IPS-18c (cell line): ENCODE measurements around the gene SERINC4.

Source experiments
- H3K4me3 ChIP-seq: 2 replicates; pipeline ENCODE4 v1.7.0; 2013; ENCODE audit warnings: low read depth, mild to moderate bottlenecking, low read length, moderate library complexity; ENCODE audit not compliant: insufficient read depth
- H3K9me3 ChIP-seq: one replicate; pipeline ENCODE4 v1.6.1; 2013; ENCODE audit warnings: mild to moderate bottlenecking, low read length, moderate library complexity; ENCODE audit not compliant: control insufficient read depth, insufficient read depth

Gene SERINC4

GRCh38 chr15:43800286-43801141, 494 bp upstream of the SERINC4 start, which contains the start of gene HYPK:
HYPK (plus strand) TSS chr15:43800599; CDS start chr15:43800623, 24 bp downstream.
- Histone ChIP-seq H3K4me3 (peak within 1 kb of the TSS; percentile 99), H3K9me3 (no peaks in the 10 kb centered on the region)

DNA sequence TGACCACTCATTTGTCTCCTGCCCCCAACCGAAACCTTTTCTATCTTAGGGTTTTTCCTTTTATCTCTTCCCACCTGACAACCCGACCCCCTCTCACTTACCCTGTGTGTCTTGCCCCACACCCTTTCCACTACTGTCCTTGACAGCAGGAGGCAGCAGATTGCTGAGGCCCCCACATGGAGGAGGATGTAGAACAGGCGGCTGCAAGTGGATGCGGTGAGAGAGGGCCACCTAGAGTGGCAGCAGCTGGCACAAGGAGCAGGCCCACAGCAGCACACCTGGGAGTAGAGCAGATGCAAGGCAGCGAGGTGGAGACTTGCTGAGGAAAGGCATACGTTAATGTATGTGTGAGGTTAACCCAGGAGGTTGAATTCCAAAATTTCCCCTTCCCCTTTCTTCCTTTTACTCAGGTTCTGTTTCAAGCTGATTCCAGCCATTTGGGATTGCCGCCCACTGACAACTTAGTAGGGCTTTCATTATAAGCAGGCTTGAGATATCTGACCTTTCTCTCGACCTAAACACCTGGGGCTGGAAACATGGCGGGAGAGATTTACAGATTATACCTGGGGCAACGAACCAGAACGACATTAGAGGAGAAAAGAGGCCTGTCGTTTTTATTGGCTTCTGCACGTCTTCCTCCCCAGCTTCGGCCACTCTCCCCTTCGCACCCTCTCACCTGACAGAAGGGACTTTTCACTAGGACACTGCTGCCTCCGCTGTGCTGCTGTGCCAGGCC, 643 bp downstream of the SERINC4 start:
- Histone ChIP-seq H3K4me3 (no peak overlapping the region), H3K9me3 (no peaks in the 10 kb centered on the region)

DNA sequence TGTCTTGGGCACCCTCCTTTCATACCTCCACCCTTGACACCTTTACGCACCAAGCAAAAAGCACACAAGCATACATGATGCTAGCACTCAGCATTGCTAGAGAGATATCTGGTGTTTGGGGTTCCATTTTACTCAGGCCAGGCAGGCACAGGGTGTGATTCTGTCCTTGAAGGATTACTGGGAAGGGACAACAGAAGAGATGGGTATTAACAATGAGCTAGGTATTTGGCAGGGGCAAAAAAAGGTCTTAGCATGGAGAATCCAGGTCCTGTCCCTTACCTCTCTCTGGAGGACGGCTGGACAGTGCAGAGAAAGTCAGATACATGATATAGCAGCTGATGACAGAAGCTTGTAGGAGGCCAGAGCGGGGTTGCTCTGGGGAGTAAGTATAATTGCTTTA, 3.5 kb downstream of the SERINC4 start:
- Histone ChIP-seq H3K9me3 (no peaks in the 10 kb centered on the region), H3K4me3 (no peak overlapping the region)

- H3K9me3 ChIP-seq: no peaks in the 10 kb centered on the region
- H3K4me3 ChIP-seq: no peak overlapping the region
Measured at GRCh38 chr15:43795997-43796396, 4.0 kb downstream of the SERINC4 start.

- Histone ChIP-seq H3K9me3 (no peaks in the 10 kb centered on the region), H3K4me3 (no peak overlapping the region)
Measured at GRCh38 chr15:43795197-43795596, 4.8 kb downstream of the SERINC4 start.

DNA sequence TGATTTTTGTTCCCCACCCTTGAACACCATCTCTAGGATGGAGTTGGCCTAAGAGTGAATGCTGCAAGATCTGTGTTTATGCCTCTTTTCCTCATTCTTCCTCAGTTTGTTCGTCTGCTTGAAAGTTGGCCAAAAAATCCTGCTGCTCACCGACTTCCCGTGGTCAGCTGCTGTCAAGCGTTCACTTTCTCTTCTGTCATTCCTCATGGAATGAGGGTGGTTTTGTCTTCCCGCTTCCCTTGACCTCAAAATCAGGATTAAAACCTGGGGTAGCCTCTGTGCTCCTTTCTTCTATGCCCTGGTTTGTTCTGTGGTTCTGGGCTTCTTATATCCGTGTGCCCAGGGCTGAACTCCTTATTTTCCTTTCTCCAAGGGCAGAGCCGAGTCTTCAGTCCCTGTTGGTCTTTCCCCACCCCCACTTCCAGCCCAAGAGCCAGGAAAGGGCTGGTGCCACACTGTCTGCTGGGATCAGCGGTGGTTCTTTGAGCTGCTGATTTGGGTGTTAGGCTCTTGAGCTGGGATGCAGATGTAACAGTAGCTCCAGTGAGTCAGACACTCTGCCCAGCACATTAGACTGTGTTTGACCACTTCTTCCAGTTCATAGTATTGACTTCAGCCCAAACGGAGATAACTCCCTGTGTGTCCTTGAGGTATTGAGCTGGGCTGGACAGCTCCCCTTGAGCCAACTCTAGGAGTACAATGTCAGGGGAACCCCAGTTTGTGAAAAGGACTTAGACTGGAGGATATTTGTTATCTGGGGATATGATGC, 5.6 kb downstream of the SERINC4 start:
- H3K4me3 ChIP-seq: peak overlapping the region; percentile 22
- no peaks in the 10 kb centered on the region for H3K9me3 ChIP-seq

- peak overlapping the region; percentile 100 for H3K4me3 ChIP-seq
Measured at GRCh38 chr15:43793647-43794046, 6.4 kb downstream of the SERINC4 start.

GRCh38 chr15:43792761-43793476, 7.1 kb downstream of the SERINC4 start:
- no peaks in the 10 kb centered on the region for H3K9me3 ChIP-seq
- H3K4me3 ChIP-seq: peak overlapping the region; percentile 100

More at GRCh38 chr15:43793647-43794046, 6.4 kb downstream of the SERINC4 start:
- no peaks in the 10 kb centered on the region for H3K9me3 ChIP-seq

- peak within 1 kb of the TSS; percentile 100 for H3K4me3 ChIP-seq
- no peaks in the 10 kb centered on the region for H3K9me3 ChIP-seq
Measured at GRCh38 chr15:43791993-43792760, 7.8 kb downstream of the SERINC4 start, which contains the start of gene SERF2. SERF2 (plus strand) TSS chr15:43792320; CDS start chr15:43792377, 57 bp downstream.

GRCh38 chr15:43789409-43789808, 10.6 kb downstream of the SERINC4 start:
- no peak overlapping the region for H3K4me3 ChIP-seq
- peaks cover 2% of the 10 kb centered on the region for H3K9me3 ChIP-seq

DNA sequence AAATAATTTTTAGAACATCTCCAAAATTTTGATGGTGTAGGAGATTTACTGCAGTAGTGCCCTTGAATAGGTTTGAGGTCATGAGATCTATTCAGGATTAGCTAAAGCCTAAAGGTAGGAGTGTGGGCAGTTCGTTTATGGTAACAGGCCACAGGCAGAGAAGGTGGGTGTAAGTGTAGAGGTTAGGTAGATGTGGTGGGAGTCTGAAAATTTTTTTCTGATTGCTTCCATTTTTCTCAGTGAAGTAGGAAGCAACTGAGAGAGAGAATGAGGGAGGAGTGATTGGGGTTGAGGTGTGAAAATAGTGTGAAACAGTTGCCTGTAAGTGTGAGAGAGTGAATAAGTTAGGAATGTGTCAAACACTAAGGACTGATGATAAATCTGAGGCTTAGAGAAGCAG, 21.0 kb downstream of the SERINC4 start:
- no peak overlapping the region for H3K4me3 ChIP-seq
- no peaks in the 10 kb centered on the region for H3K9me3 ChIP-seq

DNA sequence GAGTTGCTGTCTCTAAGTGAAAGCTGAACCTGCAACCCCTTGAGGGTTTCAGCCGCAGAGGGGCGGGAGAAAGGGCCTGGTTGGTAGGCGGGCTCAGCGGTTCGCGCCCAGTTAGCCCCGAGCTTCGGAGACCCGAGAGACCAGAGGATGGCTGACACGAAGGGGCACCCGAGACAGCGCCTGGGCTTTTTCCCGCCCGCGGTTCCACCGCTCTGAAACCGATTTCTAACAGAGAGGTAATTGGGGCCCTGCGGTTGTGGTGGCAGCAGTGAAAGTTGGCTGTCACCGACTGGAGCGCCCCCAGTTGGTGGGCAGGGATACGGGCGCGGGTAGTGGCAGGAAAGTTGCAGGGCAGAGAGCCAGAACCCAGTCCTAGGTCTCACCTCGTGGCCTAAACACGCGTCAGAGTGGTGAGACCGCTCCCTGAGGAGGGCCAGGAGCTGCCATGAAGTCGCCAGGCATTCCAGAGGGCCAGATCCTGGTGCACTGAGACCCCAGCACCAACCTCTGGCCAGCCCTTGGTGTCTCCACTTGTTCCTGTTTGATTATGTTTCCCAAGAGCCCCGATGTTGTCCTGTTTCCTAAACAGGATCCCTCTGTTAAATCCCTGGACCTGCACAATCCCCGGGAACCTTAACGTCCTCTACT, 22.6 kb downstream of the SERINC4 start:
- Histone ChIP-seq H3K4me3 (peak overlapping the region; percentile 87), H3K9me3 (no peaks in the 10 kb centered on the region)

GRCh38 chr15:43776718-43777266, 23.2 kb downstream of the SERINC4 start, which contains the start of gene ELL3:
ELL3 (minus strand) TSS chr15:43776966; CDS start chr15:43776901, 65 bp downstream.
- H3K4me3 ChIP-seq: peak within 1 kb of the TSS; percentile 87
- H3K9me3 ChIP-seq: no peaks in the 10 kb centered on the region

- Histone ChIP-seq H3K9me3 (no peaks in the 10 kb centered on the region), H3K4me3 (peak overlapping the region; percentile 87)
Measured at GRCh38 chr15:43776101-43776717, 23.8 kb downstream of the SERINC4 start.

DNA sequence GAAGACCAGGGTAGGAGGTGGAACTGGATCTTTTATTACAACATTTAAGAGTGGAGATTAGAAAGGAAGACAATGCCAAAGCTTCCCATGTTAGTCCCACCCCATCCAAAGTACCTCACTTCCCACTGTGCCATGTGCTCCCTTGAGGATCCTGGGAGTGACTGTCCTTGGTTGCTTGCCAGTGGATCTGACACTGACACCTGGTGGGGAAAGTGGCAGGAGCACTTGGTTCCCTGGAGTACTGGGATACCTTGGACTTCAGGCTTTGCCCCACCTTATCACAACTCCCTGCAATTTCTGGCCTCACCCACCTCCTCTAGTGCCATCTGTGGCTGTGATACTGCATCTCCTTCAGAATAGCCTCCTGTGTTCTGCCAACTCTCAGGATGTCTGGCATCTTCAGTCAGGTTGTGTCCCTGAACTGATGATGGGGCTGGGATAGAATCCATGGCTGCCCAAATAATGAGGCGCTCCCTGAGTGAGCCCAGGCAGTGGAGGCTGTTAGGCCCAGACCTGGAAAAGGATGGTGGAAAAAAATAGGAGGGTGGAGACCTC, 24.5 kb downstream of the SERINC4 start:
- Histone ChIP-seq H3K9me3 (no peaks in the 10 kb centered on the region), H3K4me3 (peak overlapping the region; percentile 87; the same call in 1 of the 2 replicates)
